Measurements from ENCODE around the gene KNOP1.
"Not testable (repeated sequence)": the region's sequence is repeated elsewhere in the genome, so short reads cannot be mapped to it uniquely, and the experiment has no call there.

Gene KNOP1

DNA sequence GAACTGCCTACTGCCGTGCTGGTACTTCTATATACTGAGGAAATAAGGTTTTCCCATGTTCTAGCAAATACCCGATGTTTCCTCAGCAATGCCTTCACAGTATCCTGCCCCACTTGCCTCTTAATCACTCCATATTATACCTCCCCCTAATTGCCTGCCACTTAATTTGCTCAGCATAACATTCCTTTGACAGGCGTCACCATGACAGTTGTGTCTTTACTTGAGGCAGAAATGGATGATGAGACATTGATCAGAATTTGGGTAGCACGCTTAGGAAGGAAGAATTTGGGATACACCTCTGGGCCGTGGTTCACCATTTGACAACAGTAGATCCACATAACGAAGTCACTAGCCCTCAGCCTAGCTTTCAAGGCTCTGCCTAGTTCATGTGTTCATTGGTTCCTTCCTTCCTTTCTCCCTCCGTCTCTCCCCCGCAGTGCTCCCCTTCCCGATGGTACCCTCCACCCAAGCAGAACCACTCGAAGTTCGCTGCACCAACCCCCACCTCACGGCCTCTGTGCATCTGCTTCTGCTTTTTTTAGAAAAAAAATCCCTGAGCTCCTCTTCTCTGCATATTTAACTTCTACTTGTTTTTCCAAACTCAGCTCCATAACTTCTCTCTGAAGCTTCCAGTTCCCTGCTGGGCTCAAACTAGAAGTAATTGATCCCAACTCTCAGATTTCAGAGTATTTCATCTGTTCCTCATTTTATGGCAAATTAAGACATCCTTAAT, 19.4 kb upstream of the KNOP1 start:
- DNase-seq: no peak

DNA sequence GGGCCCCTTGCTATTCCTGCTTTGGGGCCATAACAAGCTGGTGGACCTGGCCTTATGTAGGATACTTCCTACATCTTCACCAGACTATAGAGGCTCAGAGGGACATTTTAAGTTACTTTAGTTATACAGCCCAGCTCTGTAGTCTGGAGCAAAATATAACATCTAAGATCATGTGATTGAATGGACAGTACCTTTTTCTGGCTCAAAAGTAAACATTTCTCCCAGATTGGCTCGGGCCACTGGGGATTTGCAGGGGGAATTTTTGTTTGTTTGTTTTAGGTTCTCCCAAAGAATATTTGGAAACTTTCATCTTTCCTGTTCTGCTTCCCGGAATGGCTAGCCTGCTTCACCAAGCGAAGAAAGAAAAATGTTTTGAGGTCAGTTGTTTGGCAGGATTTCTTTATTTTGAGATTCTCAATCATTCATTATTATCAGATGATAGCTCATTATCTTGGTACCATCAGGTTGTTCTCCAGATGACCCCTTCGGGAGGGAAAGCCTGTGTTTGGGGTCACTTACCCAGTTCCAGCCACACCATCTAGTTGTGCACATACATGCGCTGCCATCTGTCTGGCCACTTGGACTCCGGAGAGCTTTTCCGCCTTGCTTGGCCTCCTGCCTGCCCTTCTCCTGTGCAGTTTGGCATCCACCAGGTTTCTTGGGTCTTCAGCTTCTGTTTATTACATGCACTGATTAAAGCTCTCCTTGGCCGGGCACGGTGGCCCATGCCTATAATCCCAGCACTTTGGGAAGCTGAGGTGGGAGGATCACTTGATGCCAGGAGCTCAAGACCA, 17.2 kb upstream of the KNOP1 start:
- no peak for DNase-seq

DNA sequence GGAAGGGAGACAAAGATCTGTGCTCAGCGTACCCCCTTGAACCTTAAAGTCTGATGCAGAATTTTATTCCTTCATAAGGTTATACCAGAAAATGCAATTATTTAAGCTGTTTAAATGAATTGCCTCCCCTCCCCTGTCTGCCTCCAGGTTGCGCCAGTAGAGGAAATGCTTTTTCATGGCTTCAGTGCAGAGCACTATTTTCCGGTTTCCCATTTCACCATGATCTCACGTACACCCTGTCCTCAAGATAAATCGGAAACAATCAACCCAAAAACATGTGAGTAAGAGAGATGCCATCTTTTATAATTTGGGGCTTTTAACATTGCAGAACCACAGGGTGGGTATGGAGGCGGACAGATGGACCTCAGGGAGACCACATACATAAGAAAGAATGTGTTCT, 15.5 kb upstream of the KNOP1 start:
- no peak for DNase-seq

DNA sequence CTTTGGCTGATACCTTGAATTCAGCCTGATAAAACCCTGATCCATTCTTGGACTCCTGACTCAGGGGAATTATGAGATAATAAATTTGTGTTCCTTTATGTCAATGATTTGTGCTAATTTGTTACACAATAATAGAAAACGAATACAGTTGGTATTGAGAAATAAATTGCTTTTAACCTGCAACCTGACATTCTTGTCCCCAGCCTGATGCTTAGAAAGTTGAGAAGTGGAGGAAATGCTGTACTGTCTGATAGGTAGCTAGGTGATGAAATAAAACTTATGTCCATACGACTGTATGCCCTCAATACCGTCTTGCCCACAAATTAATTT, 10.6 kb upstream of the KNOP1 start:
- no peak for DNase-seq

DNA sequence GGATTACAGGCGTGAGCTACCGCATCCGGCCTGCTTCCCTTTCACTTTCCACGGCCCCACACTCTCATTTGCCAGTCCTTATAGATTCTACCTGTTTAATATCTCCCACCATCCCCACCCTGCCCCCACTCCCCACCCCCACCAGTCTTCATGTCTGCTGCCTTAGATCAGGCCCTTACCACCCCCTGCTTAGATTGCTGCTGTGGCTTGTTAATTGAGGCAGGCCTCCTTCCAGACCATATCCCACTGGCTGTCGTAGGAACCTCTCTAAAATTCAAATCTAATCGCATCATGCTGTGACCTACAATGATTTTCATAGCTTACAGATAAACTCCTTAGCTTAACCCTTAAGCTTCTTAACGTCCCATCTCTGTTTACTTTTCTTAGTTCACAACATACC, 5.0 kb upstream of the KNOP1 start:
- no peak for DNase-seq

DNA sequence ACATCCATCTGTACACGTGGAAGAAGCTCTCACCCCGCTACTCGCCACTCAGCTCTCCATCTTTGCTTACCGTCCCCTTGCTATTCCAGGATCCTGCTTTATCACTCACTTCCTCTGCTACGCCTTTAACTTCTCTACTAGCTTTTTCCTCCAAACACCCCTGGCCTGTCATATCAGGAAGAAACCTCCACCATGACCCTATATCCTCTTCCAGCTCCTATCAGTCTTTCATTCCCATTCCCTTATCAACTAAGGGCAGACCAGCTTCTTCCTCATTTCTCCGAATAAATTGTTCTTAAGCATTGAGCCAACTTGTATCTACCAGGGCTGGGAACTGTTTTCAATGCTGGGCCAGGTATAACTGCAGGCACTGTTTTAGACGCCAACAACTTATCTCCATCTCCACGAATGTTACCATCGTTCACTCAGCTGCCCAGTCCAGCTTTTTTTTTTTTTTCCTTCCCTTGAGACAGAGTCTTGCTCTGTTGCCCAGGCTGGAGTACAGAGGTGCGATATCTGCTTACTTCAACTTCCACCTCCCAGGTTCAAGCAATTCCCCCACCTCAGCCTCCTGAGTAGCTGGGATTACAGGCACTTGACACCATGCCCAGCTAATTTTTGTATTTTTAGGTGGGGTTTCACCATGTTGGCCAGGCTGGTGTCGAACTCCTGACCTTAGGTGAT, 4.4 kb upstream of the KNOP1 start:
- no peak for DNase-seq

DNA sequence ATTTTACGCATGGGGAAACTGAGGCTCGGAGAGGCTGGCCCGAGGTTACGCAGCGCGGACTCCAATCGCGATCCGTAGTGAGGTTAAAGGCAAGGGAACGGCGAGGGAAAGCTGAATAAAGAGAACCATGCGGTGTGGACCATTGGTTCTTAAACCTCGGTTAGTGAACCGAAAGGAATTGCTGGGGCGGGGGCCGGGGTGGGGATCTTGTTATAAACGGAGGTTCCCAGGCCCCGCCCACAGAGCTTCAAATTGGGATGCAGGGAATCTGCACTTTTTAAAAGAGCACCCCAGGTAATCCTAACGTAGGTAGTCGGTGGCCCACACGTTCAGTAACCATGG, 568 bp upstream of the KNOP1 start:
- DNase-seq: no peak

DNA sequence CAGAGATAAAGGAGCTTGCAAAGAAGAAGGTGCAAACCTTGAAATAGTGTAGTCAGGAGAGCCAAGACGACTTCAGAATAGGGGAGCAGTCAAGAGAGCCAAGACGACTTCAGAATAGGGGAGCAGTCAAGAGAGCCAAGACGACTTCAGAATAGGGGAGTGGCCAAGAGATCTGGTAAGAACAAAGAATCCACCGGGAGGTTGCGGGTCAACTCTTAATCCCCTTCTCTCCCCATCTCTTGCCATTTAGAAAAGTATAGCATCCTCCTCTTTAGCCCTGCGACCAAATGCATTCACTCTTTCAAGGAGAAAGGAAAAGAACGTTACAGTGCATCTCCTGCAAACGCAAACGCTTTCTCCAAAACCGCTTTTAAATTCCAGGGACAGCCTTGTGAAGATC, 713 bp downstream of the KNOP1 start:
- DNase-seq: no peak

DNA sequence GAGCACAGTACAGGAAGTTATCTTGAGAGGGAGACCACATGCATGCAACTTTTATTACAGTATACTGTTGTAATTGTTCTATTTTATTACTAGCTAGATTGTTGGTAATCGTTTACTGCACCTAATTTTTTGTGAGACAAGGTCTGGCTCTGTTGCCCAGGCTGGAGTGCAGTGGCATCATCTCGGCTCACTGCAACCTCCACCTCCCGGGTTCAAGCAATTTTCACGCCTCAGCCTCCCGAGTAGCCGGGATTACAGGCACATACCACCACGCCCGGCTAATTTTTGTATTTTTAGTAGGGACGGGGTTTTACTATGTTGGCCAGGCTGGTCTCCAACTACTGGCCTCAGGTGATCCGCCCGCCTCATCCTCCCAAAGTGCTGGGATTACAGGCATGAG, 1.3 kb downstream of the KNOP1 start:
- DNase-seq: not testable (repeated sequence)

DNA sequence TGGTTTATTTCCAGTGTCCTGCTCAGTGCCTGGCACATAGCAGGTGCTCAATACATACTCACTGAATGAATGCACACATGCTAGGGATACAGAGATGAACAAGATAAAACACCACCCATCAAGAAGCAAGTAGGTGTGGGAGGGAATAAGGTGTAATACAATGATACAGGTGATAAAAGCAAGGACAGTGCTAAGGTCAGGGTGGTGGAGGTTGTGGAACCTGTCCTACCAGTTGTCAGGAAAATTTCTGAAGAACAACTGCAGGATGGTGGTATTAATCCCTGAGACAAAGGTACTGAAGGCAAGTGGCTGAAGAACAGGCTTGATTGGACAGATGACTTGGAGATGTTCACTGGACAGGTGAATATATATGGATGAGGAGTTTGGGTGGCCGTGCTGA, 1.8 kb downstream of the KNOP1 start:
- no peak for DNase-seq

DNA sequence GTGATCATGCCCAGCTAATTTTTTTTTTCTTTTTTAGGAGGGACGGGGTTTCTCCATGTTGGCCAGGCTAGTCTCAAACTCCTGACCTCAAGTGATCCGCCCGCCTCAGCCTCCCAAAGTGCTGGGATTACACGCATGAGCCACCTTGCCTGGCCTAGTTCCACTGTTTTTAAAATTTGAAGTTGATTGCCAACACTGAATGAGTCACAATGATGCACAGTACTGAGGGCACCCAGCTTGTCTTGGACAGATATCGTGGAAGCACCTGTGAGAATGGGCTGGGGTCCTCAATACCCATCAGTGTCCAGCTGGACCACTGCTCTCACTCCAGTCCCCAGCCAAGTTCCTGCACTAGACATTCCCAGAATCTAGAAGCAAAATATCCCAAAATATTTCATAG, 2.5 kb downstream of the KNOP1 start:
- no peak for DNase-seq

DNA sequence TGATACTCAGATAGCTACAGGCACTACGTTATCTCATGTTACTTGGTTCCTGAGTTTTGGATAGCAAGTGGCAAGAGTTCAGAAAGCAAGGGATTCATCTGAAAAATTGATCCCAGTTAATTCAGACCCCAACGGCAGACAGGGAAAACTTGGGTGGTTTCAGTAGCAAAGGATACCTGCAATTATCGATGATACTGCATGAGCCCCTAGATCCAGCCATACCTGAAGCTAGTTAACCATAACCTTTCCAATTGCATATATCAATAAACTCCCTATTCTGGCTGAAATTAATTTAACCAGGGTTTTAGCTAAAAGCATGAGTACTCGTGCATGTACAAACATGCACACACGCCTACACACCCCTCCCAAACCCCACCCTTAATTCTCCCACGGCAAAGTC, 4.3 kb downstream of the KNOP1 start:
- no peak for DNase-seq

DNA sequence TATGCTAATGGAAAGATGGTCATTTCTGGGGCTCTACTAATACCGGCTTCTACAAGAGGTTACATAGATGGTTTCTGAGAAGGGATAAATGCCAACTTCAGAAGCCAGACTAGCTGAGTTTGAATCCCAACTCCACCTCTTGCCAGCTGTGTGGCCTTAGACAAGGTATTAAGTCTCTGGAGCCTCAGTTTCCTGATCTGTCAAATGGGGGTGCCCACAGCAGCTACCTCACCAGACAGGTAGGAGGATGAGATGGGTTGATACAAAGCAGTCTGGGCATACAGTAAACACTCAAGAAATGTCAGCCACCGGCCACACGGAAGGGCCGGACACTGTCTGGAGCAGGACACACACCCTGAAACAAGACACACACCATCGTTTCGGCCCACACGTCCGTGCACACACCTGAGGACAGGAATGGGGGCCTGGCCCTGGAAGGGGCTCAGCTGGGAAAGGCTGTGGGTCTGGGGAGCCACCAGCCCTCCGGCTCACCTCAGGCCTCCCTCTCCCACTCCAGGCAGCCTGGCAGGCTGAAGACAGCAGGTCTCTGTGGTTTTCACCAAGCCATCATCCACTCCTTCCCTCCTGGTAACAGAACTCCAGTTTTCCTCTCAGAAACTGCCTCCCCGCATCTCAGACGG, 5.5 kb downstream of the KNOP1 start:
- no peak for DNase-seq

DNA sequence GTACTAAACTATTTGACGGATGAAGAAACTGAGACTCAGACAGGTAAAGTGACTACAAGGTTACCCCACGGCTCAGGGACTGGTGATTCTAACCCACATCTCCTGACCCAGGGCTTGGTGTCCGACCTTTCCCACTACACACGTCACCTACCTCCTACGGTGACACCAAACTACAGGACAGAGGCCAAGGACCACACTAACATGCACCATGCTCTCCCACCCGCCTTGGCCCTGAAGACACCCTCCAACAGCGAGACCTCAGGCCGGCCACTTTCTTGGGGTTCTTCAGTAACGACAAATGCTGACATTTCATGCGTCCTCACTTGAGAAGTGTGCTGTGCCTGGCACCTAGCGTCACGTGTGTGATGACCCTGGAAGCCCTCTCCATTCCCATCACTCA, 6.4 kb downstream of the KNOP1 start:
- no peak for DNase-seq

DNA sequence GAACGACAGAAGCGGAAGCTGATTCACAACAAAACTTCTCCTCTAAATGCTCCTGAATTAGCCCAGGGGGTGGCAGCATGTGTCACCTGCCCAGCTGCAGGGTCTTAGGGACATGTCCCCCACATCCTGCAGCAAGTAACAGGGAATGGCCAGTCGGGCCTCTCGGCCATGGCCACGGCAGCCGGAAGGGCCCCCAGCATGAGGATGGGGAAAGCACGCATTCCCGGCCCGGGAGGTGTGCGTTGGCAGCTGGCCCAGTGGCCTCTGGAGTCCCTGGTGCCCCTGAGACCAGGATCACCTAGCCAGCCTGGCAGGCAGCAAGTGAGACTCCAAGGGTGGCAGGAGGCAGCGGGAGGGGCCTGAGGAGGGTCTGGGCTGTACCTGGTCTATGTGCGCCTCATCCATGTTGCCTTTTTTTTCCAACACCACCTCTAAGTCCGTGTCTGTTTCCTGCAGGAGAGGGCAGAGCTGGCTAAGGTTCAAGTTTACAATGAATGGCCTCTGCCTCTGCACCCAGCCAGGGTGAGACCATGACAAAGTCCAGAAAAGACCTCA, 7.0 kb downstream of the KNOP1 start:
- no peak for DNase-seq

DNA sequence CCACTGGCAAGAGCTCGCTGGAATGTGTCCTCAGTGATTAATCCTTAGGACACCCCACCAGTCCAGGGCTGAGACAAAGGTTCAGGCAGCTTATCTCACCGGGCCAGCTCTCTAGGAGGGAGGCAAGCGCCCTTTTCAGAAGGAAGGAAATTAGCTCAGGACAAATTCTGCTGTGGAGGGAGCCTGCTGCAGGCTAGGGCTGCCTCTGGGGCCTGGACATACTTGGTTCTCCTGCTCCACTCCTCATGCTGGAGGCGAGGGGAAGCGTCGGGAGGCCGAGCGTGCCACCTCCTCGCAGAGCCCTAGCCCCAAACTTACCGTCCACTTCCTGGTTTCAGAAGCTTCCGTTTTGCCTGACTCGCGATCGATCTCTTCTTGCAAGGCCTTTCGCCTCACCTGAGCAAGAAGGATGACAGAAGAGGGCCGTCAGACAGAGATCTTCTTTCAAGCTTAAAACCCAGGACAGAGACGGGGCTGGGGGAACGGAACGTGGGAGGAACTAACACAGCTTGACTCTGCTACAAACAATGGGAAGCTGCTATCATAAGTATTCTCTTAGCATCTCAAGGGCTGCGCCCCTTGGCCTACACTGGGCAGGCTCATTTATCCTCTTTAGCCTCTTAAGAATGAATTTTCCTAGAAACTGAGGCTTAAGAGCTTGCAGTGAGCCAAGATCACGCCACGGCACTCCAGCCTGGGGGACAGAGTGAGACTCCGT, 7.7 kb downstream of the KNOP1 start:
- DNase-seq: no peak

DNA sequence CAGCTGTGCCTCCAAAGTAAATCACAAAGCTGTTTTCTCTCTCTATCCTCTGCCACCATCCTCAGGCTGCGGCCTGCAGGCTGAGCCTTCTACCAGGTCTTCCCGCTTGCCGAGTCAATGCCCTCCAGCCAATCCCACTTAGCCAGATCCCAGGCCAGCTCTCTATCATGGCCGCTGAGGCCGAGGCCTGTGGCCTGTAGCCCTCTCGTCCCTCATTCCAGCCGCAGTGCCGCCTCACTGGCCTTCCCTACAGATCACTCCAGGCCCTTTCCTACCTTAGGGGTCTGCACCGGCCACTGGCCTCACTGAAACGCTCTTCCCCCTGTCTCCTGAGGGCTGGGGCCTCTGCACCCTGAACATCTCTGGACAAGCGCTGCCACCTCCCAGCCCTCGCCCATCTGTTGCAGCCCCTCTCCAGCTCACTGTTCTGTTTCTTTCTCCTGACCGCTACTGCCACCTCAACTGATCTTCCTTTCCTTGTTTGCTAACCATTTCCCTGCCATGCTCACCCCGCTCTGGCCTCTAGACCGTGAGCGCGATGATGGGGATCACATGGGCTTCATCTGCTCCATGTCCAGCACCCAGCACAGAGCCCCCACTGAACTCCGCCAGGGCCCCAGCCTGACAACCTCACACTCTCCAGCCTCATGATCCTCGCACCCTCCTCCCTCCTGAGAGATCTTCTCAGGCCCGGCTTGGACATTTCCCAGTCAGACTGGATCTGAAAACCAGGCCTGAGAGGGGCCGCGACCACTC, 8.5 kb downstream of the KNOP1 start:
- DNase-seq: no peak

DNA sequence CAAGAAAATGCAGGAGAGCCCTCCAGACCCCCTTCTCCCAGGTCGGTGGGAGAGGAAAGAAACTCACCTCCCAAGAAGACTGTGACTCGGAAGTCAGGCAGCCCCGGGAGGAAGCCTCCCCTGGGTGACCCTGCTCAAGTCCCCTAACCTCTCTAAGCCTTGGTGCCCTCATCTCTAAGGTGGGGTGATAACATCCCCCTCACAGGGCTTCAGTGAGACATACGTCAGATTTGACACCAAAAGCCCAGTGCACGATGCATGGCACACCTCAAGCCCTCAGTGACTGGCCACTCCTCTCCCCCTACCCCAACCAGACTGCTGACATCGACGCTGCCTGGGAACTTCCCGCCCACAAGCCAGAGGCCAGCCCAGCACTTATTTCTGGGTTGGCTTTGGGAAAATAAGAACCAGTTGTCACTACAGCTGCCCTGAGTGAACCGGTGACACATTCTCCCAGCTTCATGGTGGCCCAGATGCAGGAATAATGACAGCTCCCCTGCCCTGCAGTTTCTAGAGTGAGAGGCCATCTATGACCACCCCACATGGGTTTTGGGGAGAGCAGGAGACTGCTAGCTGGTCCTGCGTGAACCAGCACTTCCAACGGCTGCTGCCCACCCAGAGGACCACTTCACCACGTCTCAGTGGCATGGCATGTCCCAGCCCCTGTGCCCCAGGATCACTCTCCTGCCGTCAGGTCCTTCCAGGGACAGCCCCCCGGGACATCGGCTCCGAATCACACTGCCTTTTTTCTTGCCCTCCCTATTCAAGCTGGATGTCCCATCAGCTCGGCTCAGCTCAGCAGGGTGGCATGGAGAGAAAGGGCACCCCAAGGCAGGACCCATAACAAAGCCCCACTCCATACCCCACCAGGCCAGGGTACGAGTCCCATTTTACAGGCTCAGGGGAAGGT, 9.5 kb downstream of the KNOP1 start:
- no peak for DNase-seq

DNA sequence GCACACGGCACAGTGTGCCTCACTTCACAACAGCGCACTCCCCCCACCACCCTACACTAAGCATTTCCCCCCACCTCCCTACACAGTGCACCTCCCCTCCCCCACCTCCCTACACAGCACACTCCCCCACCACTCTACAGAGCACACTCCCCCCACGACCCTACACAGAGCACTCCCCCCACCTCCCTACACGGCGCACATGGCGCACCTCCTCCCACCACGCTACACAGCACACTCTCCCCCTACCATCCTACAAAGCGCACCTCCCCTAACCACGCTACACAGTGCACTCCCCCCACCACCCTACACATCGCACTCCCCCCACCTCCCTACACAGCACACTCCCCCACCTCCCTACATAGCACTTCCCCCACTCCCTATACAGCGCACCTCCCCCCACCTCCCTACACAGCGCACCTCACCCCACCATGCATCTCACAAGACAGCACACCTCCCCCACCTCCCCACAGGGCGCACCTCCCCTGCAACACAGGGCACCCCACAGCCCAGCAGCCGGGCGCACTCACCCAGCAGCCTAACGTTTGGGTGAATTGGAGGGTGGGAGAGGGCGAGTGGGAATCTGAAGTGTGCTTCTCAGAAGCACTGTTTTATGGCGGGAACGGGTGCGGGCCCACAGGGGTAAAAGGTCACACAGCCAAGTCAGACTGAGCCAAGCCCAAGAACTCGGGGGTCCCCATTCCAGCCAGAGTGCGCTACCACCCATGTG, 10.3 kb downstream of the KNOP1 start:
- no peak for DNase-seq

DNA sequence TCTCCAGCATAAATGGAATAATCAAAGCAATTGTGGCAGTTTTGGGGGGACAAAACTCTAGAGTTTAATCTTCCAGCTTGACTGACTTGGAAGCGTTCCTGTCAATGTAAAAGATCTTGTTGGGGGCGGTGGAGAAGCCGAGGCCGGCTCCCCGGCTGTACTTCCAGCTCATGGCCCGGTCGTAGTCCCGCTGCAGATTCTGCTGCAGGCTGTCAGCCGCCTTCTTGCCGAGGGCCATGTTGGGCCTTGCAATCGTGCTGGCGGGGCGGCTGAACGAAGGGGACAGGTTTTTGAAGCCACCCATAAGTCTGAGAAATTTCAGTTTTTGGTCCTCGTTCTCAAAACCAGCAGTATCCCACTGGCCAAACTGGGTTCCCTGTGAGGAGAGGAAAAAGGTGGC, 11.2 kb downstream of the KNOP1 start:
- DNase-seq: no peak
